ENCODE measurements around the gene HCFC1R1. TPM values are rescaled to one million over a fixed set of nuclear protein-coding genes. Genes with fewer than 3 reads are reported as not detected.

HCFC1R1 gene
- total and polyA plus RNA-seq, 2 experiments from 2014 or later = 50.8 to 109 TPM

DNA sequence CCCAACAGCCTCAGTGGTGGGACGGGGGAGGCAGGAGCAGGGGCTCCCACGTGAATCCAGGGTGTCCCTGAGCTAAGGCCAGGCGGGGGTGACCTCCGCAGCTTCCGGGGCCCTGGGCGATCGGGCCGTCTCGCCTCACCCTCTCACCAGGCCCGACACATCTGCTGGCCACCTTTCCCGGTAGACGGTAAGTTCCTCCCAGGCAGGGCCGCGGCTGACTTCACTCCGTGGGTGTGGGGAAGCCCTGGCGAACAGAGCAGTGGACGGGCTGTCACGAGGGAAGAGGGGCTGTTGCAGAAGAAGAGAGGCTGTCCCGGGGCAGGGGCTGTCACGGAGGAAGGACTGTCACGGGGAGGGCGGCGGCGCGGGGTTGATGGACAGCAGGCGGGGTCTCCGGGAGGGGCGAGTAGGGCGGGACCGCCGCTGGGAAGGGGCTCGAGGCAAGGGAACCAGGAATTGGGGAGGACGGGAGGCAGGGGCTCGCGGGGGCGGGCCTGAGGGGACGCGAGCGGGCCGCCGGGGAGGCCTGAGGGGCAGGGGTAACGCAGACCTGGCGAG lies 44.0 kb downstream of the HCFC1R1 start:
- H3K4me3 ChIP-seq = peak overlapping the region; percentile 61
- H3K36me3 ChIP-seq = no peaks in the 10 kb centered on the region
- TF ChIP-seq, protein P1, sequence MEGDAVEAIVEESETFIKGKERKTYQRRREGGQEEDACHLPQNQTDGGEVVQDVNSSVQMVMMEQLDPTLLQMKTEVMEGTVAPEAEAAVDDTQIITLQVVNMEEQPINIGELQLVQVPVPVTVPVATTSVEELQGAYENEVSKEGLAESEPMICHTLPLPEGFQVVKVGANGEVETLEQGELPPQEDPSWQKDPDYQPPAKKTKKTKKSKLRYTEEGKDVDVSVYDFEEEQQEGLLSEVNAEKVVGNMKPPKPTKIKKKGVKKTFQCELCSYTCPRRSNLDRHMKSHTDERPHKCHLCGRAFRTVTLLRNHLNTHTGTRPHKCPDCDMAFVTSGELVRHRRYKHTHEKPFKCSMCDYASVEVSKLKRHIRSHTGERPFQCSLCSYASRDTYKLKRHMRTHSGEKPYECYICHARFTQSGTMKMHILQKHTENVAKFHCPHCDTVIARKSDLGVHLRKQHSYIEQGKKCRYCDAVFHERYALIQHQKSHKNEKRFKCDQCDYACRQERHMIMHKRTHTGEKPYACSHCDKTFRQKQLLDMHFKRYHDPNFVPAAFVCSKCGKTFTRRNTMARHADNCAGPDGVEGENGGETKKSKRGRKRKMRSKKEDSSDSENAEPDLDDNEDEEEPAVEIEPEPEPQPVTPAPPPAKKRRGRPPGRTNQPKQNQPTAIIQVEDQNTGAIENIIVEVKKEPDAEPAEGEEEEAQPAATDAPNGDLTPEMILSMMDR (IDR thresholded peaks at IDR 0.05; ENCODE audit: low read depth, low read length) = no peak
- H3K27ac ChIP-seq = no peak overlapping the region
- DNase-seq (ENCODE audit: low read depth in 1 of 2, low spot score in 1 of 2) = no peak
- H3K4me1 ChIP-seq (ENCODE audit: low read depth) = peaks cover 8% of the 10 kb centered on the region
- H3K9me3 ChIP-seq (ENCODE audit: low read depth) = no peaks in the 10 kb centered on the region
- H3K27me3 ChIP-seq = no peaks in the 10 kb centered on the region

DNA sequence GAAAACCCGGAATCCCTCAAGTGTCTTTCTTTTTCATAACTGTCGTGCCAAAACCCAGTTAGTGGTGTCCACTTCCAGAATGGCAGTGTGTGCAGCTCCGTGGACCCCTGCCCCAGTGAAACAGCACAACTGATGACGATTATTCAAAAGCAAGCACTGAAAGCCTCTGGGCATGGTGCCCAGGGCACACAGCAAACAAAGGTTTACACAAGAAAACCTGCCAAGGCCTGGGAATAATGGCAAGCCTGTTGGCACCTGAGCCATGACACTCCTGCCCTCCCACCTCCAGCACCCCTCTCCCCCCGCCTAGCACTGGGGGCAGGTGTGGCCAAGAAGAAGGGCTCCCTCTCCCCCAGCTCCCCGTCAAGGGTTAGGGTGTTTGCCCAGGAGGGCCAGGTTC lies 46.3 kb downstream of the HCFC1R1 start:
- no peaks in the 10 kb centered on the region for H3K9me3 ChIP-seq (ENCODE audit: low read depth)
- DNase-seq (ENCODE audit: low read depth in 1 of 2, low spot score in 1 of 2) = no peak
- H3K27ac ChIP-seq = no peak overlapping the region
- H3K4me1 ChIP-seq (ENCODE audit: low read depth) = peaks cover 8% of the 10 kb centered on the region
- no peaks in the 10 kb centered on the region for H3K27me3 ChIP-seq
- TF ChIP-seq, protein P1 (IDR thresholded peaks at IDR 0.05; ENCODE audit: low read depth, low read length) = no peak
- no peak overlapping the region for H3K4me3 ChIP-seq
- H3K36me3 ChIP-seq = no peaks in the 10 kb centered on the region

GRCh38 chr16:2976673-2977072 lies 47.1 kb downstream of the HCFC1R1 start:
- DNase-seq (ENCODE audit: low read depth in 1 of 2, low spot score in 1 of 2) = no peak
- no peaks in the 10 kb centered on the region for H3K9me3 ChIP-seq (ENCODE audit: low read depth)
- no peak overlapping the region for H3K4me3 ChIP-seq
- TF ChIP-seq, protein P1 (IDR thresholded peaks at IDR 0.05; ENCODE audit: low read depth, low read length) = no peak
- H3K36me3 ChIP-seq = no peaks in the 10 kb centered on the region
- peaks cover 8% of the 10 kb centered on the region for H3K4me1 ChIP-seq (ENCODE audit: low read depth)
- no peaks in the 10 kb centered on the region for H3K27me3 ChIP-seq
- no peak overlapping the region for H3K27ac ChIP-seq

- Histone ChIP-seq H3K4me3 (no peak overlapping the region), H3K27me3 (no peaks in the 10 kb centered on the region), H3K9me3 (ENCODE audit: low read depth) (no peaks in the 10 kb centered on the region), H3K27ac (no peak overlapping the region), H3K4me1 (ENCODE audit: low read depth) (peaks cover 4% of the 10 kb centered on the region), H3K36me3 (no peaks in the 10 kb centered on the region)
- no peak for DNase-seq (ENCODE audit: low read depth in 1 of 2, low spot score in 1 of 2)
- TF ChIP-seq, protein P1 (IDR thresholded peaks at IDR 0.05; ENCODE audit: low read depth, low read length) = no peak
These were observed 47.5 kb downstream of the HCFC1R1 start for GRCh38 chr16:2976201-2976600.

DNA sequence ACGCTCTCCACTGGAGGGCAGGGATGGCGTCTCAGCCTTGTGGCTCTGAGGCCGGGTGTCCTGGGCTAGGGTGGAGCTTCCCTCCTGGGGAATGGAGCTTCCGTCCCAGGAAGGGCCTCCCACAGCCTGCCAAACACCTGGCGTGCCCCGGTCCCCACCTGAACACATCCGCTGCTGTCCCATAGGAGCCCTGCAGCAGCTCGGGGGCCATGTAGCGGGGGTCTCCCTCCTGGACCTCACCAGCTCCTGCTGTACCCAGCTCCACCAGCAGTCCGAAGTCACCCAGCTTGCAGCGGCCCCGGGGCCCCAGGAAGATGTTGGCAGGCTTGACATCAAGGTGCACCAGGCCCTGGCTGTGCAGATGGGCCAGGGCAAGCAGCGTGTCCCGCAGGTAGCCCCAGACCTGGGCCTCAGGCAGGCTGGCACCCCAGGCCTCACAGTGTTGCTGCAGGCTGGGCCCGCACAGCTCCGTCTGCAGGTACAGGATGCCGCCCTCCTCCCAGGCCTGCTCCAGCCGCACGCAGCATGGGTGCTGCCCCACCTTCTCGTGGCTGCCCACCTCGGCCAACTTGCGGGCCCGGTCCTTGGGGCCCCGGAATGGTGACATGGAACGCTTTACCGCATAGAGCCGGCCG lies 48.5 kb downstream of the HCFC1R1 start:
- TF ChIP-seq, protein P1 (IDR thresholded peaks at IDR 0.05; ENCODE audit: low read depth, low read length) = no peak
- no peak overlapping the region for H3K4me3 ChIP-seq
- no peak for DNase-seq (ENCODE audit: low read depth in 1 of 2, low spot score in 1 of 2)
- no peaks in the 10 kb centered on the region for H3K36me3 ChIP-seq
- H3K27me3 ChIP-seq = no peaks in the 10 kb centered on the region
- H3K27ac ChIP-seq = no peak overlapping the region
- H3K4me1 ChIP-seq (ENCODE audit: low read depth) = no peaks in the 10 kb centered on the region
- no peaks in the 10 kb centered on the region for H3K9me3 ChIP-seq (ENCODE audit: low read depth)
